ENCODE data around the gene TUBAL3. TPM values are rescaled to one million over a fixed set of nuclear protein-coding genes. Genes with fewer than 3 reads are reported as not detected.
A peak's percentile ranks its signal among the peaks of the same experiment; 100 is the strongest.

The TUBAL3 gene
- total and polyA plus RNA-seq, 4 donors, result 0.75 TPM; not detected in 3

GRCh38 chr10:5447611-5448071 lies 43.0 kb upstream of the TUBAL3 start:
- TF ChIP-seq MAX (IDR thresholded peaks at IDR 0.05), result no peak
- no peak for TF ChIP-seq RXRA (IDR thresholded peaks at IDR 0.05)
- TF ChIP-seq JUND (IDR thresholded peaks at IDR 0.05), result no peak
- TF ChIP-seq REST (IDR thresholded peaks at IDR 0.05), result no peak
- no peak for TF ChIP-seq GABPA (IDR thresholded peaks at IDR 0.05 in 1 of 2, conservative IDR thresholded peaks at IDR 0.05 in 1 of 2)
- TF ChIP-seq, protein P1, sequence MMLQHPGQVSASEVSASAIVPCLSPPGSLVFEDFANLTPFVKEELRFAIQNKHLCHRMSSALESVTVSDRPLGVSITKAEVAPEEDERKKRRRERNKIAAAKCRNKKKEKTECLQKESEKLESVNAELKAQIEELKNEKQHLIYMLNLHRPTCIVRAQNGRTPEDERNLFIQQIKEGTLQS (IDR thresholded peaks at IDR 0.05), result no peak
- TF ChIP-seq, protein P2, sequence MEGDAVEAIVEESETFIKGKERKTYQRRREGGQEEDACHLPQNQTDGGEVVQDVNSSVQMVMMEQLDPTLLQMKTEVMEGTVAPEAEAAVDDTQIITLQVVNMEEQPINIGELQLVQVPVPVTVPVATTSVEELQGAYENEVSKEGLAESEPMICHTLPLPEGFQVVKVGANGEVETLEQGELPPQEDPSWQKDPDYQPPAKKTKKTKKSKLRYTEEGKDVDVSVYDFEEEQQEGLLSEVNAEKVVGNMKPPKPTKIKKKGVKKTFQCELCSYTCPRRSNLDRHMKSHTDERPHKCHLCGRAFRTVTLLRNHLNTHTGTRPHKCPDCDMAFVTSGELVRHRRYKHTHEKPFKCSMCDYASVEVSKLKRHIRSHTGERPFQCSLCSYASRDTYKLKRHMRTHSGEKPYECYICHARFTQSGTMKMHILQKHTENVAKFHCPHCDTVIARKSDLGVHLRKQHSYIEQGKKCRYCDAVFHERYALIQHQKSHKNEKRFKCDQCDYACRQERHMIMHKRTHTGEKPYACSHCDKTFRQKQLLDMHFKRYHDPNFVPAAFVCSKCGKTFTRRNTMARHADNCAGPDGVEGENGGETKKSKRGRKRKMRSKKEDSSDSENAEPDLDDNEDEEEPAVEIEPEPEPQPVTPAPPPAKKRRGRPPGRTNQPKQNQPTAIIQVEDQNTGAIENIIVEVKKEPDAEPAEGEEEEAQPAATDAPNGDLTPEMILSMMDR (IDR thresholded peaks at IDR 0.05; ENCODE audit: low read depth, low read length, missing input control), result no peak
- TF ChIP-seq NR2F2 (IDR thresholded peaks at IDR 0.05), result no peak
- Histone ChIP-seq H3K9me3 (ENCODE audit: control insufficient read depth in 4 of 4, low read length in 3 of 4) (no peaks in the 10 kb centered on the region), H3K36me3 (ENCODE audit: control insufficient read depth in 4 of 4, insufficient read depth in 3 of 4, low read depth in 1 of 4, low read length in 3 of 4) (peaks cover 1 to 6% (median 4%) of the 10 kb centered on the region in 4 donors), H3K9ac (ENCODE audit: low read depth in 1 of 2, low read length in 2 of 2) (peak overlapping the region; percentile 92 to 100), H3K27me3 (ENCODE audit: control insufficient read depth in 4 of 4, insufficient read depth in 4 of 4, low read length in 3 of 4) (no peaks in the 10 kb centered on the region), H3K27ac (ENCODE audit: low read depth in 1 of 2, low read length in 2 of 2) (peak overlapping the region; percentile 80 to 81), H3K4me3 (ENCODE audit: low read depth in 1 of 3, low read length in 3 of 3) (peak overlapping the region; percentile 62 to 83 (median 77)), H3K4me1 (ENCODE audit: control insufficient read depth in 4 of 4, insufficient read depth in 4 of 4, low read length in 3 of 4) (peaks cover 0 to 22% (median 9%) of the 10 kb centered on the region in 4 donors)
- DNase-seq (ENCODE audit: low spot score), result no peak
- WGBS, result 5% methylated on average over 5 of the region's 5 CpGs

DNA sequence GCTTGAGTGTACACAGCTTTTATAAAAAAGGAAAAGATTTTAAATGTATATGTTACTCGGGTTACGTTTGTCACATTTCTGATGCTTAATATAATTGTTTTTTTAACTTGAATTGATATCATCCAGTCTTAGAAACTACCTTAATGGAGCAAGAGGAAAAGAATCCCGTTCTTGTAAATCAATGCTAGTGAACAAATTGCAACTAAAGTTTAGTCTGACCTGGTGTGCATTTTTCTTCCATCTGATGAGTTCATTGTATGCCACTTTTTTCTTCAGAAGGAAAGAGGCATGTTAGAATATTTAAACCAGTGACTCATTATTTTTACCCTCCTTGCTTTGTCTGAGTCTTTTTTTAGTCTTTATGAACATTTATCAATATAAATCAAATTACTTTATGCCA lies 42.4 kb upstream of the TUBAL3 start:
- TF ChIP-seq REST (IDR thresholded peaks at IDR 0.05), result no peak
- no peak for TF ChIP-seq NR2F2 (IDR thresholded peaks at IDR 0.05)
- TF ChIP-seq GABPA (IDR thresholded peaks at IDR 0.05 in 1 of 2, conservative IDR thresholded peaks at IDR 0.05 in 1 of 2), result no peak
- TF ChIP-seq RAD21 (IDR thresholded peaks at IDR 0.05), result no peak
- TF ChIP-seq, protein P2 (IDR thresholded peaks at IDR 0.05; ENCODE audit: low read depth, low read length, missing input control), result no peak
- TF ChIP-seq YY1 (IDR thresholded peaks at IDR 0.05), result no peak
- TF ChIP-seq, protein P1 (IDR thresholded peaks at IDR 0.05), result no peak
- no peak for TF ChIP-seq JUND (IDR thresholded peaks at IDR 0.05)
- no peak for TF ChIP-seq RXRA (IDR thresholded peaks at IDR 0.05)
- Histone ChIP-seq H3K36me3 (ENCODE audit: control insufficient read depth in 4 of 4, insufficient read depth in 3 of 4, low read depth in 1 of 4, low read length in 3 of 4) (peaks cover 0 to under 1% (median 0%) of the 10 kb centered on the region in 4 donors), H3K4me1 (ENCODE audit: control insufficient read depth in 4 of 4, insufficient read depth in 4 of 4, low read length in 3 of 4) (peaks cover 0 to 22% (median 9%) of the 10 kb centered on the region in 4 donors), H3K9ac (ENCODE audit: low read depth in 1 of 2, low read length in 2 of 2) (peak overlapping the region; percentile 92 to 100), H3K27me3 (ENCODE audit: control insufficient read depth in 4 of 4, insufficient read depth in 4 of 4, low read length in 3 of 4) (no peaks in the 10 kb centered on the region), H3K9me3 (ENCODE audit: control insufficient read depth in 4 of 4, low read length in 3 of 4) (no peaks in the 10 kb centered on the region), H3K27ac (ENCODE audit: low read depth in 1 of 2, low read length in 2 of 2) (peak overlapping the region; percentile 80), H3K4me3 (ENCODE audit: low read depth in 1 of 3, low read length in 3 of 3) (peak overlapping the region; percentile 62 to 83 (median 77))
- no peak for DNase-seq (ENCODE audit: low spot score)
- 11% methylated on average over 3 of the region's 3 CpGs for WGBS
